Peyer's patch (tissue), 4 donors: ENCODE measurements around the gene ADAMTS2.

Experiments used
- CTCF ChIP-seq, 6 experiments: fragments of 450-650 bp in 4 of 6; fragments of 200-600 bp in 2 of 6; sonication (generic) in 1 of 6; IDR thresholded peaks; one replicate each; pipeline ENCODE4 v1.5.1; 2017 to 2019; ENCODE audit warnings: antibody characterized with exemption in 6 of 6, mild to moderate bottlenecking in 3 of 6, moderate library complexity in 1 of 6
- POLR2A ChIP-seq, 2 donors: fragments of 450-650 bp; IDR thresholded peaks; one replicate each; pipeline ENCODE4 v1.5.1; 2017; ENCODE audit warnings: antibody characterized with exemption in 2 of 2, mild to moderate bottlenecking in 2 of 2, moderate library complexity in 2 of 2

DNA sequence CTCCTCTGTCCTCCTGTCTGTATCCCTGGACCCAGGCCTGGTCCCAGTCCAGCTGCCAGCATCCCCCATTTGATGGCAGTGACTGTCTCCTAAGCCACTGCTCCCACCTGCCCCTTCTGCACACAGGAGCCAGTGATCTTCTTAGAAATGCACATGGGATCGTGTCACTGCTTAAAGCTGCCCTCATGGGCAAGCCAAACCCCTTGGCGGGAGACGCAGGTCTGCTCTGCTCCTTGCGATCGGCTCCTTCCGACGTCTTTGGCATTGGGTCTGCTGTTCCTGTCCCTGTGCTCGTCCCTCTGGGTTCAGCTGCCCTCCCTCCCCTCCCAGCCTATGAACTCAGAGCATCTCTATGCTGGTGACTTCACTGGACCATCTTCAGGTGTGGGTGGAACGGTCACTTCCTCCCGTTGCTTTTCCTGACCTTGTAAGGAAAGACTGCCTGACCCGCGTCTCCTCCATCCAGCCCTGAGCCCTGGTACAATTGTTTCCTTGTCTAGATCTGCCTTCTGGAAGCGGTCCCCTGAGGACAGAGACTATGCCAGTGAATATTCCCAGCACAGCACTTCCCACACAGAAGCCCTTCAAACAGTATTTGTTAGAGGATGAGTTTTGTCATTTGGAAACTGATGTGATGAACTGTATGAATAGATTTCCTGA is 168.6 kb downstream of the ADAMTS2 start:
- TF ChIP-seq CTCF (IDR thresholded peaks at IDR 0.05) (no peak), POLR2A (IDR thresholded peaks at IDR 0.05) (no peak)
